Activated CD4-positive, alpha-beta T cell treated with anti-CD3 and anti-CD28 coated beads, Interleukin-2, amount 50 U/mL, for 48 hours (primary cell): ENCODE results near the gene FGF1.

Experiments used
- DNase-seq, 2 experiments: peaks; one replicate each; pipeline ENCODE4 v3.0.0-alpha.2; 2020

FGF1 gene

DNA sequence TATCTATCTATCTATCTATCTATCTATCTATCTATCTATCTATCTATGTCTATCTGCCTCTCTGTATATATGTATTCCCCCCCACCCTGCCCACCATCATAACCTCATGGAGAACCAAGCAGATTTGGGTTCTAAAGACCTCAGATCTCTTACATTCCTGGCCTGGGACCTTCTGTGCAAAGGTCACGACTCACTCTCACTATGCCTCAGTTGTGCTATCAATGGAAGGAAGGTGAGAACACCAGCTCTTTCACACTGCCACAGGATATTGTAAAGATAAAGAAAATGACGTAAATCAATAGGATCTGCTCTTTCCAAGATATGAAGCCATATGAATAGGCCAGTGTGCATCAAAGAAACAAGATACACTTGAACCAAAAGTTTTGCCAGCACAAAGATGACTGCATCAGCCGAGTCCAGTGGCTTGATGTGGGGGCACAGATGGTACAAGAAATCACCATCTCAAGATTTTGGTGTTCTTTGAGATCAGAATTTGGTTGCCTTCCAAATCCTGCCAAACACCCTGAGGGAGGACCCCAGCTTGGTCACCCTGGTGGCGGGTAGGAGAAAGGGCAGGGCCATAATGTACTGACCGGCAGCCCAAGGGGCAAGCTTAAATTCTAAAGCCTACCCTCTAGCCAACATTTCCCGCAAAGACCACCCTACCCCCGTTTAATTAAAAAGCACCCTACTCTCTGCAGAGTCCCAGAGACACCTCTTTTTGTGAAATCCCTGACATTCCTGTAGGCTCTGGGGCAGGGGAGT is 8.4 kb upstream of the FGF1 start:
- no peak for DNase-seq

GRCh38 chr5:142692321-142692894 is 6.5 kb upstream of the FGF1 start:
- no peak for DNase-seq

DNA sequence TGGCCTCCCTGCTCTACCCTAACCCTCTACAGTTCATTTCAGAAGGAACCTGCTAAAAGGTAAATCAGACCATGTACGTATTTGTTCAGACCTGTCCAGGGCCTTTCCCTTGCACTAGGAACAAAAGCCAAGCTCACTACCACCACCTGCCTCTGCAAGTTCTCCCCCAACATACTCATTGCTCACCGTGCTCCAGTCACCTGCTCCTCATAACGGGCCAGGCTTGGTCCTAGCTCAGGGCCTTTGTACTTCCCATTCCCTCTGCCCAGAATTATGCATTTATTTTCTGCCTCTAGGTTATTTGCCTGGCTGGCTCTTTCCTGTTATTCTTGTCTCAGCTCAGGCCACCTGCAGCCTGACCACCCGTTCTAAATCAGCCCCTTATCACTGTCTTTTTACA is 4.8 kb upstream of the FGF1 start:
- DNase-seq: no peak

DNA sequence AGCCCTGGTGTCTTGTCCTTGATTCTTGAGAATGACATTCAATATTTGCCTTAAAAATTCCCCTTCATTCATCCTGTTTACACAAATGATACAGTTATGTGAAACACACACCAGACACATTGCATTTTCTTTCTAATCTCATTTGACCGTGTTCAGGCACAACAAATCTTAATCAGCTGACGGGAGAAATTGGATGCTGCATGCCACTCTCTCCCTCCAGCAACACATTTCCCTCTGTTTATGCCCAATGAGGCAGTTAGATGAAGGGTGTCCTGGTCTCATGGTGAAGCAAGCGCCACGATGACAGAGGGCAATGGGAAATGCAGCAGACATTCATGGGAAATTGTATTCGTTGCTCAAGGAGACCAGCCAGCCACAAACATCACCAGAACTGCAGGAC is 3.2 kb upstream of the FGF1 start:
- DNase-seq: no peak

GRCh38 chr5:142688281-142688989 is 2.5 kb upstream of the FGF1 start:
- DNase-seq: no peak

- DNase-seq: no peak
Observed at GRCh38 chr5:142686968-142687367, 1.1 kb upstream of the FGF1 start.

- DNase-seq: no peak
Observed at GRCh38 chr5:142686210-142686734, 382 bp upstream of the FGF1 start.

DNA sequence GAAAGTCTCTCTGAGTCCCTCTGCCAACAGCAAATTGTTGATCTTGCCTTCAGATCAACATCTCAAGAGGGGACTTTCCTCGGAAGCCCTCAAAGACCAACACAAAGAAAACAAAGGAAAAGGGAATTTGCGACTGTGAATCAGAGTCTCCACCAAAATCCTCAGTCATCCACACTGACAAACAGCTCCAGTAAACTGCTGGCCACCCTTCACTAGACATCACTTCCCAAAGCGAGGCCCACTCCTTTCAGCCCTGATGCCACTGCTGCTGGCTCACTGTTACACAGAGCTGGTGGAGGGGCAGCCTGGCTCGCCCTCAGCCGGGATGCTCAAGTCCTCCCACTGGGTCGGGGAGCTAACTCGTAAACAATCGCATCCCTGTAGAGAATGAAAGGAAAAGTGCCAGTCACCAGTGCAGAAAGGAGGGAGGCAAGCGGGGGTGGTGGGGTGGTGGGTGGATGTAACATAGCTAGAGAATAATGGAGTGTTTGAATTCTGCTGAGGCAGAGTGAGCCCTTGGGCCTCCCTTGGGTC is 1.3 kb downstream of the FGF1 start:
- no peak for DNase-seq

GRCh38 chr5:142683881-142684505 is 1.9 kb downstream of the FGF1 start:
- DNase-seq: no peak

- DNase-seq: no peak
Observed at GRCh38 chr5:142683116-142683515, 2.8 kb downstream of the FGF1 start.

DNA sequence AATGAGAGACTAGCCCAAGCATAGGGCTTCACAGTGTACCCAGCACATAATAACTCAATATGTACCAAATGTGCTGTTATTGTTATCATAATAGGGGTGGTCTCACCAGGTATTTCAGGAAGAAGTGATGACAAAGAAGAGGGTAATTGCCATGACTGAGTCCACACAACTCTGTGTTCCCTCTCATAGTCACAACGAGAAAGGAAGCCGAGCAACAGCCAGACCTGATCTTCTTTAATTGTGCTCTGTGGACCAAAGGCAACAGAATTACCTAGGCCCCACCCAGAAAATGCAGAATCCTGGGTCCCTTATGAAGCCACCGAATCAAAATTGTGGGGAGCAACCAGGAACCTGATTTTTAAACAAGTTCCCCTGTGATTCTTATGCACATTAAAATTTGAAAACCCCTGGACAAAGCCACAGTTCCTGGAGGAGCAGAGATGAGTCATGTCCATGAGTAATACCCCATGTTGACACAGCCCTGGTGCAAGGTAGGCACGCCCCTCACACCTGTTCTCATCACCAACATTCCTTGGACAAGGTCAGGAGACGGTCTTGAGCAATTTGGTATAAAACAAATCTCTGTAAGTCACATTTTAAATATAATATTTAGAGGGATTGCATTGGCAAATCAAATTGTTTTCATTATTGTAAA is 5.2 kb downstream of the FGF1 start:
- no peak for DNase-seq

DNA sequence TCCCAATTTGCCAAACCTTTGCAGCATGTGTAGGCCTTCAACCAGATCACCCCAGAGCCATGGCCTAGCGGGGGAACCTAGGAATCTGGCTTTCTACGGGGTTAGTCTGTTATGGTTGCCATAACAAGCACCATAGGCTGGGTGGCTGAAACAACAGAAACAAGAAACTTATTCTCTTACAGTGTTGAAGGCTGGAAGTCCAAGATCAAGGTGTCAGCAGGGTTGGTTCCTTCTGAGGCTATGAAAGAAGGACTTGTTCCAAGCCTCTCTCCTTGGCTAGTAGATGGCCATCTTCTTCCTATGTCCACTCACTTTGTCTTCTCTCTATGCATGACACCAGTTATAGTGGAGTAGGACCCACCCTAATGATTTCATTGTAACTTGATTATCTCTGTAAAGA is 6.1 kb downstream of the FGF1 start:
- DNase-seq: no peak

DNA sequence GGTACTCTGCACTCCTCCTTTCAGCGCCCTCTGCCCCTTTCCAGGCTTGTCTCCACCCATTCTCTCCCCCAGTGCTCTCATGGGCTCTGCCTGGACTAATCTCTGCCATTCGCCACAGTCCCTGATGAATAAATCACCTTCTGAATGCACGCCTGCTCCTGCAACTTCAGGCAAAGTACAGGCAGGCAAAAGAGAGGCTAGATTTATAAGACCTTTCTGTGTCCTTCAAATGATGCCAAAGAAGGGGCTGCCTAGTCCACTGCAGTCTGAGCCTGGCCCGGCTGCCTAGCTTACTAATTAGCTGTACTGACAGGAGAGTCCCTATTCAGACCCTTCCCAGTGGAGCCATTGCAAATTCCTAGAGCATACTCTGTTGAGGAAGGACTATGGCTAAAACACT is 7.4 kb downstream of the FGF1 start:
- DNase-seq: no peak

- DNase-seq: no peak
Observed at GRCh38 chr5:142677198-142677597, 8.7 kb downstream of the FGF1 start.

- DNase-seq: no peak
Observed at GRCh38 chr5:142676318-142676717, 9.6 kb downstream of the FGF1 start.

- DNase-seq: no peak
Observed at GRCh38 chr5:142674531-142675469, 11.1 kb downstream of the FGF1 start.

DNA sequence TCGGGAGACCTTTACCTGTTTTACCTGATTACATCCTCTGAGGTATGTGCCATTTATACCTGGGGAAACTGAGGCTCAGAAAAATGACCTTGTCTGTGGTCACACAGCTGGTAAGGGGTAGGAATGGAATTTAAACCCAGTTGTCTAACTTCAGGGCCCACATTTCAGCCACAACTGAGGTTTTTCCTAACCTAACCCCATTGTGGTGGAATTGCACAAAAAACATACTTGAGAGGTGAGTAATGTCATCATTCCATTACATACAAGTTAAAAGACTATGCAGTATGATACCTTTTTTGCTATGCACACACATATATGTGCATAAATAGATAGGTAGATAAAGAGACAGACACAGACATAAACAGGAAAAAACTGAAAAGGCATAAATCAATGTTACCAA is 14.1 kb downstream of the FGF1 start:
- DNase-seq: no peak

GRCh38 chr5:142671266-142671665 is 14.6 kb downstream of the FGF1 start:
- DNase-seq: no peak

DNA sequence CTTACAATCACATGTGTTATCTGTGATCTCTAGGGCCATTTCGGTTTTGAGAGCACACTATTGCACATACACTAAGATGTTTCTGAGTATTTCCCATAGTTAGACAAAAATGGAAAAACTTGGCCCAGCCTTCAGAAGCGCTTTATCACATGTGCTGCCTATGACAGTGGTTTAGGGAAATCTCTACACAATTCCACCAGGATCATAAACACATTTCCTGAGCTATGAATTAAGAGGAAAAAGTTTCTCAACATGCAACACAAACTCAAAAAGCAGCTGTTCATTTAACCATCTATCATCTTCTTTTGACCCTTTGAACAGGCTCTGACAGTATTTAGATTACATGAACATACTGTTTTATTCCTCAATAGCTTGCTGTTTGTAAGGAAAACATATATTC is 15.1 kb downstream of the FGF1 start:
- DNase-seq: no peak

DNA sequence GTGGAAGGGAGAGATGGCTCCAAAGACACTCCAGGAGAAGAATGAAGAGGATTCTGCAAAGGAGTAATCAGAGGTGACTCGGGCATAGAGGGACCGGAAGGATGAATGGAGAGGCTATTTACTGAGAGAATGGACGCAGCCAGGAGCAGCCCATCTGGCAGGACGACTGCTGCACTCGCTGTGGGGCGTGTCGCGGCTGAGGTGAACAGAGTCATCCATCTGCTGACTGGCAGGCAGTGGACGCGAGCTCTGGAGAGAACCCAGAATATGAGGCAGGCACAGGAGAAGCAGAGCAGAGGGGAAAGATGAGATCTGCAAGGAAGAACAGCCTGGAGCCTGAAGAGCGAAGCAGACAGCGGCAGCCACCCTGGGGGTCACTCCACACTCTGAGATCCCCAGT is 16.4 kb downstream of the FGF1 start:
- no peak for DNase-seq

GRCh38 chr5:142668336-142668735 is 17.6 kb downstream of the FGF1 start:
- no peak for DNase-seq

GRCh38 chr5:142667831-142668230 is 18.1 kb downstream of the FGF1 start:
- DNase-seq: no peak
